OCI-LY7 (cell line): ENCODE results near the gene C5orf34. TPM values are rescaled to one million over a fixed set of nuclear protein-coding genes. Genes with fewer than 3 reads are reported as not detected.

ENCODE experiments used
- BruUV-seq: library from RNA; stranded (reverse); fragments of 400-500 nt; replicated peaks from 2 replicates; lab custom pipeline; 2021; lab: Mats Ljungman, UMichigan
- CTCF ChIA-PET: fragments of 300-600 bp; sonication (Branson Sonifier 250); formaldehyde crosslinking; loops from one replicate; lab custom pipeline; 2022; ENCODE audit warnings: antibody characterized with exemption; ENCODE audit not compliant: unreplicated experiment; lab: Charles Lee
- POLR2A ChIA-PET: fragments of 300-600 bp; sonication (Branson Sonifier 250); formaldehyde crosslinking; loops from one replicate; lab custom pipeline; 2022; ENCODE audit warnings: antibody characterized with exemption; lab: Charles Lee
- DNase-seq: peaks from one replicate; pipeline ENCODE4 v3.0.0-alpha.2; 2015; ENCODE audit warnings: low spot score
- H2AFZ ChIP-seq: fragments of 200-600 bp; sonication (generic), shearing (Covaris generic); 2 replicates; pipeline ENCODE4 v1.6.1; 2014; ENCODE audit warnings: mild to moderate bottlenecking, antibody characterized with exemption, low read length, moderate library complexity
- H3K27ac ChIP-seq: fragments of 200-600 bp; sonication (generic); 2 replicates; pipeline ENCODE4 v1.5.1; 2014; ENCODE audit warnings: mixed run types, low read depth, mild to moderate bottlenecking, moderate library complexity, low read length, inconsistent platforms; ENCODE audit not compliant: poor library complexity, severe bottlenecking
- H3K36me3 ChIP-seq: fragments of 200-600 bp; sonication (generic); 2 replicates; pipeline ENCODE4 v1.6.1; 2014; ENCODE audit warnings: mild to moderate bottlenecking, antibody characterized with exemption, low read length, moderate library complexity, mixed read lengths; ENCODE audit not compliant: insufficient read depth
- H3K4me1 ChIP-seq: fragments of 200-600 bp; sonication (generic); 2 replicates; pipeline ENCODE4 v1.5.1; 2014; ENCODE audit warnings: mild to moderate bottlenecking, low read length; ENCODE audit not compliant: insufficient read depth, poor library complexity, severe bottlenecking
- H3K4me2 ChIP-seq: fragments of 200-600 bp; sonication (generic); 2 replicates; pipeline ENCODE4 v1.6.1; 2014; ENCODE audit warnings: mild to moderate bottlenecking, low read length
- H3K4me3 ChIP-seq: fragments of 200-600 bp; sonication (generic); 2 replicates; pipeline ENCODE4 v1.5.1; 2014; ENCODE audit warnings: mild to moderate bottlenecking, low read depth, low read length; ENCODE audit not compliant: poor library complexity, severe bottlenecking
- H3K79me2 ChIP-seq: fragments of 200-600 bp; sonication (generic); 2 replicates; pipeline ENCODE4 v1.6.1; 2016; ENCODE audit warnings: low read depth, mild to moderate bottlenecking, low read length, moderate library complexity, mixed read lengths; ENCODE audit not compliant: insufficient read depth
- H3K9me2 ChIP-seq: fragments of 200-600 bp; sonication (generic); 2 replicates; pipeline ENCODE4 v1.6.1; 2016; ENCODE audit warnings: mild to moderate bottlenecking, low read length, mixed read lengths; ENCODE audit not compliant: insufficient read depth
- H3K9me3 ChIP-seq: fragments of 200-600 bp; sonication (generic); 2 replicates; pipeline ENCODE4 v1.6.1; 2014; ENCODE audit warnings: mild to moderate bottlenecking, mixed run types, low read length, mixed read lengths
- H4K20me1 ChIP-seq: fragments of 200-600 bp; sonication (generic); 2 replicates; pipeline ENCODE4 v1.6.1; 2014; ENCODE audit warnings: mild to moderate bottlenecking, antibody characterized with exemption, low read length, moderate library complexity, mixed read lengths; ENCODE audit not compliant: insufficient read depth
- EZH2phosphoT487 ChIP-seq: fragments of 200-600 bp; sonication (generic); IDR thresholded peaks from 2 replicates; pipeline ENCODE4 v1.6.1; 2018; ENCODE audit warnings: low read depth, borderline replicate concordance, mild to moderate bottlenecking, mixed run types, antibody characterized with exemption, low read length, moderate library complexity, mixed read lengths
- intact Hi-C: fragments of 100-400 bp; cut with micrococcal nuclease; formaldehyde crosslinking; loops from one replicate; pipeline ENCODE4 v1.10.0; 2022; ENCODE audit not compliant: unreplicated experiment
- total RNA-seq, 2 experiments: library from RNA; depleted of rRNA in 1 of 2; stranded (reverse); fragments of >200 nt in 1 of 2; shearing (Covaris generic) in 1 of 2; gene quantifications; 2 replicates each; pipeline ENCODE4 v1.2.3, GENCODE V29; 2014 to 2022
- TF ChIP-seq, protein P1 (sequence below): fragments of 200-600 bp; sonication (generic); conservative IDR thresholded peaks from 2 replicates; pipeline ENCODE4 v1.5.1; 2014; ENCODE audit warnings: mild to moderate bottlenecking, antibody characterized with exemption, low read length, moderate library complexity, mixed read lengths

C5orf34 gene
- total RNA-seq, 2 experiments from 2014 or later: 30.9 to 33.9 TPM

DNA sequence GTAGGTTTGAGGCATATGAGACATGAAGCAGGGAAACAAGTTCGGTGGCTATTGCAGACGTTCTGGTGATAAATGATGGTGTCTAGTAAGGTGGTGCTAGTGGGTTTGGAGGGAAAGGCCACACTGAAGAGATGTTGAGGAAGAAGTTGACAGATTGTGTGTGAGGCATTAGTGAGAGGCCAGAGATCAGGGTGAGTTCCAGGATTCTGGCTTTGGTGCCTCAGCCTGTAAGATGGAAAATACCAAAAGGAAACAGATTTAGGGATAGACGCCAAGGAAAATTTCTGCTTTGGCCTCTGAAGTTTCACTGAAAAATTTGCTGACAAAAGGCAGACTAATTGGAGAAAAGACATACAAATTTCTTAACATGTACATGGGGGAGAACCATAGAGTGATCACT is 48.4 kb upstream of the C5orf34 start:
- Histone ChIP-seq H3K4me2 (no peak overlapping the region), H3K79me2 (no peaks in the 10 kb centered on the region), H4K20me1 (no peaks in the 10 kb centered on the region), H2AFZ (no peak overlapping the region), H3K9me2 (no peaks in the 10 kb centered on the region), H3K4me3 (no peak overlapping the region), H3K9me3 (no peaks in the 10 kb centered on the region), H3K36me3 (no peaks in the 10 kb centered on the region), H3K4me1 (no peaks in the 10 kb centered on the region), H3K27ac (no peak overlapping the region)
- no TSS peak for BruUV-seq
- CTCF ChIA-PET: no interaction called here
- TF ChIP-seq EZH2phosphoT487: no peak
- POLR2A ChIA-PET: interaction anchor here (0.9 kb wide), 1 partner anchor 36 kb away, joined by 3 read pairs; no protein-coding TSS in a partner anchor
- no peak for DNase-seq
- intact Hi-C loops: no loop called here

DNA sequence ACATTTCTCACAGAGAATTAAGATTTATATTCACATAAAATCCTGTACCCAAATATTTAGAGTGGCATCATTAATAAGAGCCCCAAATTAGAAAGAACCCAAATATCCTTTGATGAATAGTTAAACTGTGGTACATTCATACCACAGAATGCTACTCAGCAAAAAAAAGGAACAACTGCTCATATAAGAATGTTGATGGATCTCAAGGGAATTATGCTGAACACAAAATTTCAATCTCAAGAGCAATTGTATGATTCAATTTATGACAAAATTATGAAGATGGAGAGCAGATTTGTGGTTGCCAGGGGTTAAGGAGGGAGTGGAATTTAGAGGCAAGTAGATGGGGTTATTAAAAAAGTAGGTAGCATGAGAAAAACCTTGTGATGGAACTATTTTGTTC is 46.4 kb upstream of the C5orf34 start:
- ChIA-PET CTCF (no interaction called here), POLR2A (no interaction called here)
- Histone ChIP-seq H3K4me2 (no peak overlapping the region), H3K9me2 (no peaks in the 10 kb centered on the region), H2AFZ (no peak overlapping the region), H3K9me3 (no peaks in the 10 kb centered on the region), H3K27ac (no peak overlapping the region), H3K4me1 (peaks cover 6% of the 10 kb centered on the region), H3K4me3 (no peak overlapping the region), H3K36me3 (no peaks in the 10 kb centered on the region), H4K20me1 (no peaks in the 10 kb centered on the region), H3K79me2 (no peaks in the 10 kb centered on the region)
- TF ChIP-seq, protein P1, sequence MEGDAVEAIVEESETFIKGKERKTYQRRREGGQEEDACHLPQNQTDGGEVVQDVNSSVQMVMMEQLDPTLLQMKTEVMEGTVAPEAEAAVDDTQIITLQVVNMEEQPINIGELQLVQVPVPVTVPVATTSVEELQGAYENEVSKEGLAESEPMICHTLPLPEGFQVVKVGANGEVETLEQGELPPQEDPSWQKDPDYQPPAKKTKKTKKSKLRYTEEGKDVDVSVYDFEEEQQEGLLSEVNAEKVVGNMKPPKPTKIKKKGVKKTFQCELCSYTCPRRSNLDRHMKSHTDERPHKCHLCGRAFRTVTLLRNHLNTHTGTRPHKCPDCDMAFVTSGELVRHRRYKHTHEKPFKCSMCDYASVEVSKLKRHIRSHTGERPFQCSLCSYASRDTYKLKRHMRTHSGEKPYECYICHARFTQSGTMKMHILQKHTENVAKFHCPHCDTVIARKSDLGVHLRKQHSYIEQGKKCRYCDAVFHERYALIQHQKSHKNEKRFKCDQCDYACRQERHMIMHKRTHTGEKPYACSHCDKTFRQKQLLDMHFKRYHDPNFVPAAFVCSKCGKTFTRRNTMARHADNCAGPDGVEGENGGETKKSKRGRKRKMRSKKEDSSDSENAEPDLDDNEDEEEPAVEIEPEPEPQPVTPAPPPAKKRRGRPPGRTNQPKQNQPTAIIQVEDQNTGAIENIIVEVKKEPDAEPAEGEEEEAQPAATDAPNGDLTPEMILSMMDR: no peak
- TF ChIP-seq EZH2phosphoT487: no peak
- intact Hi-C loops: no loop called here
- no TSS peak for BruUV-seq
- no peak for DNase-seq

DNA sequence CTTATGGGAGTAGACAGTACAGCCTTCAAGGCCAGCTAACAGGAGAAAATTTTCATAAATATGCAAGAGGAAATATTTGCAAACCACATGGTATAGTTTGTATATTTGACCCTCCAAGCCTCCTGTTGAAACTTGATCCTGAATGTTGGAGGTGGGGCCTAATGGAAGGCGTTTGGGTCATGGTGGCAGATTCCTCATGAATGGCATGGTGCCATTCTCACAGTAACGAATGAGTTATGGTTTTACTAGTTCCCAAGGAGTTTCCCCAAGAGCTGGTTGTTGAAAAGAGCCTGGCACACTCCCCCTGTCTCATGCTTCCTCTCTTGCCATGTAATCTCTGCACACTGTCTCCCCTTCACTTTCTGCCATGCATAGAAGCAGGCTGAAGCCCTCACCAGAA is 45.2 kb upstream of the C5orf34 start:
- 0 out of 2 replicates have a peak, but pooled peaks cover 6% of the 10 kb centered on the region for H4K20me1 ChIP-seq
- H3K79me2 ChIP-seq: peaks cover 11% of the 10 kb centered on the region
- H3K9me2 ChIP-seq: no peaks in the 10 kb centered on the region
- CTCF ChIA-PET: no interaction called here
- no peak overlapping the region for H3K27ac ChIP-seq
- no peak overlapping the region for H3K4me2 ChIP-seq
- no TSS peak for BruUV-seq
- H3K36me3 ChIP-seq: peaks cover 3% of the 10 kb centered on the region
- peaks cover 11% of the 10 kb centered on the region for H3K4me1 ChIP-seq
- H2AFZ ChIP-seq: no peak overlapping the region
- no peaks in the 10 kb centered on the region for H3K9me3 ChIP-seq
- H3K4me3 ChIP-seq: no peak overlapping the region
- DNase-seq: no peak
- no peak for TF ChIP-seq EZH2phosphoT487
- TF ChIP-seq, protein P1: no peak
- POLR2A ChIA-PET: interaction anchor here (1.1 to 1.4 kb wide), 3 partner anchors 20 to 76 kb away, joined by 3 to 4 read pairs (median 3); partner anchors contain the start of gene TMEM267
- intact Hi-C loops: no loop called here
